K562 (cell line): ENCODE data around the gene HDAC7. TPM values are rescaled to one million over a fixed set of nuclear protein-coding genes. Genes with fewer than 3 reads are reported as not detected.

Source experiments
- ADNP ChIP-seq: fragments of 200-800 bp; sonication (Bioruptor generic); IDR thresholded peaks from 2 replicates; pipeline ENCODE4 v1.6.1; 2016; ENCODE audit warnings: missing genetic modification characterization, missing compliant biosample characterization
- ATF7 ChIP-seq: fragments of 450-650 bp; IDR thresholded peaks from 2 replicates; pipeline ENCODE4 v1.7.1; 2014; ENCODE audit warnings: mild to moderate bottlenecking, moderate library complexity
- KDM4B ChIP-seq, 2 experiments: fragments of 450-650 bp in 1 of 2; sonication (generic) in 1 of 2; IDR thresholded peaks; 2 replicates each; pipeline ENCODE4 v1.6.1; 2016 to 2017; ENCODE audit warnings: borderline replicate concordance in 2 of 2, antibody characterized with exemption in 1 of 2, low read depth in 1 of 2, mild to moderate bottlenecking in 1 of 2
- MAX ChIP-seq: sonication (generic); formaldehyde crosslinking; IDR thresholded peaks from 2 replicates; pipeline ENCODE4 v1.9.0; 2022; ENCODE audit warnings: mild to moderate bottlenecking, missing genetic modification reagents
- PHF21A ChIP-seq: fragments of 450-650 bp; IDR thresholded peaks from 2 replicates; pipeline ENCODE4 v1.6.1; 2017; ENCODE audit warnings: low read depth, borderline replicate concordance
- POLR2G ChIP-seq: fragments of 200-400 bp; formaldehyde crosslinking; IDR thresholded peaks from 2 replicates; pipeline ENCODE4 v1.6.1; 2017; ENCODE audit warnings: low read depth, mild to moderate bottlenecking, antibody characterized with exemption, low read length, moderate library complexity
- RNF219 ChIP-seq: fragments of 250-450 bp; sonication (Bioruptor Pico); IDR thresholded peaks from 2 replicates; pipeline ENCODE4 v1.5.0; 2022; ENCODE audit warnings: mild to moderate bottlenecking
- SMARCC2 ChIP-seq: fragments of 450-650 bp; IDR thresholded peaks from 2 replicates; pipeline ENCODE4 v1.6.1; 2017; ENCODE audit warnings: antibody characterized with exemption, moderate library complexity, mild to moderate bottlenecking, low read depth
- SREBF1 ChIP-seq: fragments of 150-350 bp; IDR thresholded peaks from 2 replicates; pipeline ENCODE4 v1.6.1; 2014; ENCODE audit warnings: antibody characterized with exemption, low read depth, low read length, borderline replicate concordance
- ZKSCAN1 ChIP-seq: fragments of 150-350 bp; IDR thresholded peaks from 2 replicates; pipeline ENCODE4 v1.6.1; 2016; ENCODE audit warnings: low read depth, low read length
- ZNF318 ChIP-seq, 2 experiments: fragments of 450-650 bp; IDR thresholded peaks; 2 replicates each; pipeline ENCODE4 v1.6.1; 2016; ENCODE audit warnings: mild to moderate bottlenecking in 2 of 2, borderline replicate concordance in 1 of 2, low read depth in 1 of 2, moderate library complexity in 1 of 2
- polyA plus RNA-seq, 8 experiments: library from polyadenylated mRNA; depleted of rRNA in 4 of 8; stranded (reverse) in 5 of 8; unstranded in 3 of 8; fragments of >200 nt; fragmentation: Nextera tagmentation in 2 of 8; fragmentation: Illumina TruSeq in 1 of 8; extraction: Ambion mirVana in 2 of 8; extraction: Trizol in 1 of 8; gene quantifications; 2 replicates each; pipeline versions ENCODE4 v1.2.1 to v1.2.3, GENCODE V29; 2011 to 2014; ENCODE audit warnings: inconsistent platforms in 1 of 8, missing spikeins in 1 of 8
- total RNA-seq, 7 experiments: library from RNA; depleted of rRNA in 6 of 7; stranded (reverse); fragments of >200 nt in 6 of 7; fragmentation: Illumina TruSeq in 2 of 7; extraction: Trizol in 2 of 7; gene quantifications; 2 replicates each; pipeline versions ENCODE4 v1.2.1 to v1.2.3, GENCODE V29; 2011 to 2021; ENCODE audit warnings: low replicate concordance in 1 of 7
- TF ChIP-seq, protein P1 (sequence below), 2 experiments: fragments of 450-650 bp; conservative IDR thresholded peaks; 2 replicates each; pipeline ENCODE4 v1.6.1; 2017; ENCODE audit warnings: mild to moderate bottlenecking in 2 of 2, moderate library complexity in 2 of 2

The HDAC7 gene
- total and polyA plus RNA-seq, 9 of the 15 experiments (the other 6 are each of a cell fraction or from before 2014, with no cell fraction given) = 2.5 to 129 (median 31.1) TPM

- TF ChIP-seq ZNF318 (IDR thresholded peaks at IDR 0.05; ENCODE audit: borderline replicate concordance in 1 of 2, low read depth in 1 of 2) (no peak), SMARCC2 (0 out of 2 replicates have a peak, but pooled peaks have one; percentile 21), POLR2G (no peak), KDM4B (IDR thresholded peaks at IDR 0.05; ENCODE audit: borderline replicate concordance in 2 of 2, low read depth in 1 of 2) (no peak), ZKSCAN1 (no peak), MAX (CRISPR knock-in tag) (no peak), SREBF1 (no peak), ATF7 (peak; percentile 55; the same call in 1 of the 2 replicates), PHF21A (no peak), RNF219 (CRISPR knock-in tag) (no peak), ADNP (tag) (no peak)
- TF ChIP-seq, protein P1, sequence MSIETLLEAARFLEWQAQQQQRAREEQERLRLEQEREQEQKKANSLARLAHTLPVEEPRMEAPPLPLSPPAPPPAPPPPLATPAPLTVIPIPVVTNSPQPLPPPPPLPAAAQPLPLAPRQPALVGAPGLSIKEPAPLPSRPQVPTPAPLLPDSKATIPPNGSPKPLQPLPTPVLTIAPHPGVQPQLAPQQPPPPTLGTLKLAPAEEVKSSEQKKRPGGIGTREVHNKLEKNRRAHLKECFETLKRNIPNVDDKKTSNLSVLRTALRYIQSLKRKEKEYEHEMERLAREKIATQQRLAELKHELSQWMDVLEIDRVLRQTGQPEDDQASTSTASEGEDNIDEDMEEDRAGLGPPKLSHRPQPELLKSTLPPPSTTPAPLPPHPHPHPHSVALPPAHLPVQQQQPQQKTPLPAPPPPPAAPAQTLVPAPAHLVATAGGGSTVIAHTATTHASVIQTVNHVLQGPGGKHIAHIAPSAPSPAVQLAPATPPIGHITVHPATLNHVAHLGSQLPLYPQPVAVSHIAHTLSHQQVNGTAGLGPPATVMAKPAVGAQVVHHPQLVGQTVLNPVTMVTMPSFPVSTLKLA (conservative IDR thresholded peaks at IDR 0.05) = no peak
These were observed 30.7 kb upstream of the HDAC7 start (continued) for GRCh38 chr12:47850153-47851084.
